ENCODE results near the gene HESX1. TPM values are rescaled to one million over a fixed set of nuclear protein-coding genes. Genes with fewer than 3 reads are reported as not detected.

Gene HESX1
- total RNA-seq, 1 experiment from 2014 or later: 3.9 TPM

DNA sequence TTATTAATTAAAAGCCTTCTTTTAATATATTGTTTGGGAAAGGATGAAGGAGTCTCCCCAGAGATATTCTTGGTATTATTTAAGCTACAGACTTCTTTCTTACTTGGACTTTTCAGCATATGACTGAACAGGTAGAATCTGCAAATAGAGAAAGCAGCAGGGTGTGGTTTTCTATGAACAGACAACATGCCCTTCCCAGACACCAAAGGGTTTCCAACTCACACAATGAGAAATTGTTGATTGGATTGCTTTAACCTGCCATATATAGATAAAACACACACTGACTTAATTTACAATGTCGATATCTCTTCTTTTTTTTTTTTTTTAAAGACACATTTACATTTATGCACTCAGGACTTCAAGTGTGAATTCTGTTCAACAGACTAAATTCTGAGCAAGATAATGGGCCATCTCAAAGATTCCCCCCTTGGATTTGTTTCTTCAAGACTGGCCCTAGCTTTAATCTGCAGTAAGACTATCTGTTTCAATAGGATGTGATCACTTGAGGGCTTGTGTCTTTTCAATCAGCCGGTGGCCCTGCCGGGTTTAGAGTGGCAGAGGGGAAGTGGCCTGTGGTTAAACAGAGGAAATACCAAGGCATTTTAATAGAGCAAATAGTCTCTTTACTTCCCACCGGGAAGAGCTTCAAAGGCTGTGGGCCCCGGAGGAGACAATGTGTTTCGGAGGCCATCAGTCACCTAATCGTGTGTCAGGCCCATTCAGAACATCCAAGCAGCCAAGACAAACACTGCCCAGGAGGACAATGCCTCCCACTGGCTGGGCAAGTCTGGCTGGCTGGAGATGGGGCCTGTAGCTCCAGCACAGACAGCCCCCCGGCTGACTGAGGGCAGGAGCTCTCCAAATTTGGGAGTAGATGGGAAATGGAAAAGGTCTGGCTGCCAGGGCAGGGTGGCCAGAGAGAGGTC lies 40.7 kb downstream of the HESX1 start:
- Histone ChIP-seq H3K36me3 (ENCODE audit: low read depth, low read length) (no peaks in the 10 kb centered on the region), H3K4me1 (ENCODE audit: insufficient read depth, low read length) (peaks cover 23% of the 10 kb centered on the region), H3K79me2 (ENCODE audit: low read length) (no peaks in the 10 kb centered on the region), H2AFZ (ENCODE audit: low read length) (0 out of 2 replicates have a peak overlapping the region, but pooled peaks have one; percentile 3), H4K20me1 (ENCODE audit: low read length) (no peaks in the 10 kb centered on the region), H3K9me2 (replicated peaks; ENCODE audit: low read length) (no peaks in the 10 kb centered on the region), H3F3A (ENCODE audit: low read length, unreplicated experiment) (no peaks in the 10 kb centered on the region), H3K27me3 (ENCODE audit: low read length) (no peaks in the 10 kb centered on the region), H3K9ac (ENCODE audit: low read length) (no peak overlapping the region), H3K4me3 (ENCODE audit: low read length) (peak overlapping the region; percentile 5; the same call in 1 of the 2 replicates), H3K9me3 (ENCODE audit: low read length) (no peaks in the 10 kb centered on the region), H3K4me2 (ENCODE audit: low read length) (peak overlapping the region; percentile 59), H3K27ac (ENCODE audit: low read length) (no peak overlapping the region)
- no TSS peak for BruUV-seq (replicated peaks)
- ChIA-PET POLR2A (ENCODE audit: unreplicated experiment) (no interaction called here), CTCF (interaction anchor here (0.6 to 1.7 kb wide), 4 partner anchors 59 to 1245 kb away, joined by 3 to 11 read pairs (median 4); no protein-coding TSS in a partner anchor)
- TF ChIP-seq CTCF (conservative IDR thresholded peaks at IDR 0.05; ENCODE audit: low read depth, low read length): peak; percentile 20; the same call in 1 of the 2 replicates
- no peak for TF ChIP-seq EZH2 (IDR thresholded peaks at IDR 0.05; ENCODE audit: low read length, unreplicated experiment)
- no peak for TF ChIP-seq EZH2phosphoT487 (IDR thresholded peaks at IDR 0.05; ENCODE audit: borderline replicate concordance, low read length)
- ATAC-seq (peak; percentile 89), DNase-seq (peak; percentile 91)
- intact Hi-C loops (cut with micrococcal nuclease): loop anchor here (1.0 to 5.0 kb wide), 2 partner anchors 59 to 167 kb away; no protein-coding TSS in a partner anchor

- ChIA-PET POLR2A (ENCODE audit: unreplicated experiment) (no interaction called here), CTCF (no interaction called here)
- H3K9me2 ChIP-seq (replicated peaks; ENCODE audit: low read length): no peaks in the 10 kb centered on the region
- 0 out of 2 replicates have a peak overlapping the region, but pooled peaks have one; percentile 59 for H3K4me2 ChIP-seq (ENCODE audit: low read length)
- H4K20me1 ChIP-seq (ENCODE audit: low read length): no peaks in the 10 kb centered on the region
- ATAC-seq (no peak), DNase-seq (no peak)
- H2AFZ ChIP-seq (ENCODE audit: low read length): no peak overlapping the region
- intact Hi-C loops (cut with micrococcal nuclease): loop anchor here (5.0 kb wide), 1 partner anchor 166 kb away; no protein-coding TSS in a partner anchor
- H3F3A ChIP-seq (ENCODE audit: low read length, unreplicated experiment): no peaks in the 10 kb centered on the region
- no peak overlapping the region for H3K27ac ChIP-seq (ENCODE audit: low read length)
- no peak overlapping the region for H3K4me3 ChIP-seq (ENCODE audit: low read length)
- H3K27me3 ChIP-seq (ENCODE audit: low read length): no peaks in the 10 kb centered on the region
- H3K79me2 ChIP-seq (ENCODE audit: low read length): no peaks in the 10 kb centered on the region
- H3K4me1 ChIP-seq (ENCODE audit: insufficient read depth, low read length): peaks cover 21% of the 10 kb centered on the region
- TF ChIP-seq EZH2 (IDR thresholded peaks at IDR 0.05; ENCODE audit: low read length, unreplicated experiment) (no peak), EZH2phosphoT487 (IDR thresholded peaks at IDR 0.05; ENCODE audit: borderline replicate concordance, low read length) (no peak), CTCF (conservative IDR thresholded peaks at IDR 0.05; ENCODE audit: low read depth, low read length) (no peak)
- H3K9me3 ChIP-seq (ENCODE audit: low read length): no peaks in the 10 kb centered on the region
- no peak overlapping the region for H3K9ac ChIP-seq (ENCODE audit: low read length)
- no peaks in the 10 kb centered on the region for H3K36me3 ChIP-seq (ENCODE audit: low read depth, low read length)
- BruUV-seq (replicated peaks): no TSS peak
Measured at GRCh38 chr3:57158325-57158724, 41.5 kb downstream of the HESX1 start.
